HepG2 (cell line): ENCODE measurements around the gene TMEM141. TPM values are rescaled to one million over a fixed set of nuclear protein-coding genes. Genes with fewer than 3 reads are reported as not detected.
A peak's percentile ranks its signal among the peaks of the same experiment; 100 is the strongest.

Experiments
- EED ChIP-seq: sonication (generic); formaldehyde crosslinking; IDR thresholded peaks from 2 replicates; pipeline ENCODE4 v1.5.0; 2020; ENCODE audit warnings: mild to moderate bottlenecking, missing genetic modification reagents
- EZH2 ChIP-seq: conservative IDR thresholded peaks from 2 replicates; pipeline ENCODE4 v1.6.1; 2012; ENCODE audit warnings: mild to moderate bottlenecking, low read depth, low read length, moderate library complexity
- HIC2 ChIP-seq: sonication (generic); formaldehyde crosslinking; IDR thresholded peaks from 2 replicates; pipeline ENCODE4 v1.9.0; 2022; ENCODE audit warnings: low read depth, missing genetic modification reagents
- JARID2 ChIP-seq: sonication (generic); formaldehyde crosslinking; IDR thresholded peaks from 2 replicates; pipeline ENCODE4 v1.8.1; 2023; ENCODE audit warnings: missing genetic modification reagents, inconsistent platforms; ENCODE audit not compliant: insufficient replicate concordance
- MED1 ChIP-seq: sonication (generic); formaldehyde crosslinking; IDR thresholded peaks from 2 replicates; pipeline ENCODE4 v1.4.0; 2020; ENCODE audit warnings: missing genetic modification reagents
- MIER2 ChIP-seq: IDR thresholded peaks from 2 replicates; pipeline ENCODE4 v1.6.1; 2016; ENCODE audit warnings: missing biosample characterization, missing genetic modification reagents
- MZF1 ChIP-seq: sonication (generic); formaldehyde crosslinking; IDR thresholded peaks from 2 replicates; pipeline ENCODE4 v1.8.1; 2023; ENCODE audit warnings: mild to moderate bottlenecking, missing genetic modification reagents, borderline replicate concordance
- NCOA5 ChIP-seq: sonication (generic); formaldehyde crosslinking; IDR thresholded peaks from 2 replicates; pipeline ENCODE4 v1.4.0; 2020; ENCODE audit warnings: missing genetic modification reagents
- PREB ChIP-seq: sonication (generic); formaldehyde crosslinking; IDR thresholded peaks from 2 replicates; pipeline ENCODE4 v1.4.0; 2020; ENCODE audit warnings: missing genetic modification reagents
- SATB2 ChIP-seq: sonication (generic); formaldehyde crosslinking; IDR thresholded peaks from 2 replicates; pipeline ENCODE4 v1.5.0; 2020; ENCODE audit warnings: missing genetic modification reagents
- SMARCC2 ChIP-seq: fragments of 450-650 bp; IDR thresholded peaks from 2 replicates; pipeline ENCODE4 v1.6.1; 2017; ENCODE audit warnings: antibody characterized with exemption, mild to moderate bottlenecking
- SP1 ChIP-seq, 2 experiments: fragments of 450-650 bp in 1 of 2; sonication (generic) in 1 of 2; formaldehyde crosslinking in 1 of 2; IDR thresholded peaks; 2 replicates each; pipeline versions ENCODE4 v1.4.0 to v1.6.1; 2016 to 2020; ENCODE audit warnings: missing genetic modification reagents in 1 of 2
- TOE1 ChIP-seq: sonication (generic); formaldehyde crosslinking; IDR thresholded peaks from 2 replicates; pipeline ENCODE4 v1.4.0; 2020; ENCODE audit warnings: mild to moderate bottlenecking, missing genetic modification reagents
- WIZ ChIP-seq: sonication (generic); formaldehyde crosslinking; IDR thresholded peaks from 2 replicates; pipeline ENCODE4 v1.5.1; 2020; ENCODE audit warnings: mild to moderate bottlenecking, missing genetic modification reagents
- ZFY ChIP-seq: sonication (generic); formaldehyde crosslinking; IDR thresholded peaks from 2 replicates; pipeline ENCODE4 v1.4.0; 2020; ENCODE audit warnings: missing genetic modification reagents
- ZNF207 ChIP-seq: fragments of 450-650 bp; IDR thresholded peaks from 2 replicates; pipeline ENCODE4 v1.6.1; 2016; ENCODE audit warnings: antibody characterized with exemption, borderline replicate concordance
- ZNF263 ChIP-seq: sonication (generic); formaldehyde crosslinking; IDR thresholded peaks from 2 replicates; pipeline ENCODE4 v1.4.0; 2020; ENCODE audit warnings: missing genetic modification reagents
- ZNF264 ChIP-seq: sonication (generic); formaldehyde crosslinking; IDR thresholded peaks from 2 replicates; pipeline ENCODE4 v1.4.0; 2020; ENCODE audit warnings: missing genetic modification reagents
- ZNF367 ChIP-seq: sonication (generic); formaldehyde crosslinking; IDR thresholded peaks from 2 replicates; pipeline ENCODE4 v1.4.0; 2020; ENCODE audit warnings: missing genetic modification reagents, borderline replicate concordance
- ZNF430 ChIP-seq: sonication (generic); formaldehyde crosslinking; IDR thresholded peaks from 2 replicates; pipeline ENCODE4 v1.9.0; 2021; ENCODE audit warnings: mild to moderate bottlenecking, missing genetic modification reagents
- ZNF891 ChIP-seq: sonication (generic); formaldehyde crosslinking; IDR thresholded peaks from 2 replicates; pipeline ENCODE4 v1.5.0; 2020; ENCODE audit warnings: mild to moderate bottlenecking, missing genetic modification reagents
- polyA plus RNA-seq, 8 experiments: library from polyadenylated mRNA; depleted of rRNA in 3 of 8; stranded (reverse) in 7 of 8; unstranded in 1 of 8; fragments of >200 nt; fragmentation: Illumina TruSeq in 4 of 8; extraction: Trizol in 4 of 8; gene quantifications; 2 replicates each; pipeline versions ENCODE4 v1.2.1 to v1.2.3, GENCODE V29; 2011 to 2016; ENCODE audit warnings: low read depth in 4 of 8, missing spikeins in 1 of 8, mixed read lengths in 1 of 8; ENCODE audit not compliant: insufficient read depth in 1 of 8
- total RNA-seq, 5 experiments: library from RNA; depleted of rRNA; stranded (reverse); fragments of >200 nt; fragmentation: Illumina TruSeq; extraction: Trizol; gene quantifications; 2 replicates each; pipeline ENCODE4 v1.2.3, GENCODE V29; 2016; ENCODE audit warnings: low read depth in 1 of 5
- TF ChIP-seq, protein P1 (sequence below): sonication (generic); formaldehyde crosslinking; IDR thresholded peaks from 2 replicates; pipeline ENCODE4 v1.4.0; 2020; ENCODE audit warnings: missing genetic modification reagents, mild to moderate bottlenecking, borderline replicate concordance
- TF ChIP-seq, protein P2 (sequence below): IDR thresholded peaks from 2 replicates; pipeline ENCODE4 v1.6.1; 2016; ENCODE audit warnings: missing genetic modification reagents, missing compliant biosample characterization
- TF ChIP-seq, protein P3 (sequence below): sonication (generic); formaldehyde crosslinking; IDR thresholded peaks from 2 replicates; pipeline ENCODE4 v1.8.1; 2023; ENCODE audit warnings: mild to moderate bottlenecking, missing genetic modification reagents

Gene TMEM141
- total and polyA plus RNA-seq, 2 of the 13 experiments (the other 11 are each of a cell fraction or from before 2014, with no cell fraction given): 81.0 to 202 TPM

DNA sequence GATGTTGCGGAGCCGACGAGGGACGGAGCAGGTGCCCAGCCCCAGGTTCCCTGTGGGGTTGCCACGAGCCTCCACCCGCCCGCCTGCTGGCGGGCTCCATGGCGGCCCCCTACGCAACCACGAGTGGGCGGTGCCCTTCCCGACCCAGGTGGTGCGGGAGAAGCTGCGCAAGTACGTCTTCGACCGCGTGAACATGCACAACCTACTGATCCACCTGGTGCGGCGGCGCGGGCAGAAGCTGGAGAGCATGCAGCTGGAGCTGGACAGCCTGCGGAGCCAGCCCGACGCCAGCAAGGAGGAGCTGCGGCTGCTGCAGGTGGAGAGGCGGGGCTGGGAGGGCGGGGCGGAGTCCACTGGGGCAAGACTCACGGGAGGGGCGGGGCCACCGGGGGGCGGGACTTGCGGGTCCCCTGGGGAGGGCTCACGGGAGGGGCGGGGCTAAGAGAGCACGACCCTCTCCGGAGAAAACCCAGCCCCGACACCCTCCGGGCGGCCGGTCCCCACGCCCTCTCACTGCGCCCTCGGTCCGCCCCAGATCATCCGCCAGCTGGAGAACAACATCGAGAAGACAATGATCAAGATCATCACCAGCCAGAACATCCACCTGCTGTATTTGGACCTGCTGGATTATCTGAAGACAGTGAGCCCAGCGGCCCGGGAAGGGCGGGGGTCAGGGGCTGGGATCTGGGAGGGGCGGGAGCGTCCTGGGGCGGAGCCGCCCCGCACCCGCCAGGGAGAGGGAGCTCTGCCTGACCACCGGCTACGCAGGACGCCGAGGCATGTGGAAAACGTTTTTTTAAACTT lies 8.9 kb downstream of the TMEM141 start (continued):
- TF ChIP-seq ZNF207: no peak
- TF ChIP-seq PREB (CRISPR knock-in tag): peak; percentile 87
- no peak for TF ChIP-seq EED (CRISPR knock-in tag)
- no peak for TF ChIP-seq HIC2 (CRISPR knock-in tag)
- TF ChIP-seq JARID2: no peak
- TF ChIP-seq MIER2 (CRISPR knock-in tag): no peak
- no peak for TF ChIP-seq ZNF430 (CRISPR knock-in tag)
- TF ChIP-seq SATB2 (CRISPR knock-in tag): 0 out of 2 replicates have a peak, but pooled peaks have one; percentile 81
- no peak for TF ChIP-seq TOE1 (CRISPR knock-in tag)
- no peak; the same call in 1 of the 2 replicates for TF ChIP-seq ZNF891 (CRISPR knock-in tag)
- TF ChIP-seq ZNF264 (CRISPR knock-in tag): no peak; the same call in 1 of the 2 replicates
- TF ChIP-seq SP1 (IDR thresholded peaks at IDR 0.05): no peak
- peak; percentile 20; the same call in 1 of the 2 replicates for TF ChIP-seq SP1 (CRISPR knock-in tag; IDR thresholded peaks at IDR 0.05)
- TF ChIP-seq ZNF263: no peak; the same call in 1 of the 2 replicates
- peak; percentile 36 for TF ChIP-seq MED1 (CRISPR knock-in tag)
- no peak for TF ChIP-seq ZNF367
- no peak for TF ChIP-seq EZH2
- TF ChIP-seq ZFY (CRISPR knock-in tag): peak; percentile 18
- TF ChIP-seq WIZ (CRISPR knock-in tag): no peak; the same call in 1 of the 2 replicates
- TF ChIP-seq, protein P1, sequence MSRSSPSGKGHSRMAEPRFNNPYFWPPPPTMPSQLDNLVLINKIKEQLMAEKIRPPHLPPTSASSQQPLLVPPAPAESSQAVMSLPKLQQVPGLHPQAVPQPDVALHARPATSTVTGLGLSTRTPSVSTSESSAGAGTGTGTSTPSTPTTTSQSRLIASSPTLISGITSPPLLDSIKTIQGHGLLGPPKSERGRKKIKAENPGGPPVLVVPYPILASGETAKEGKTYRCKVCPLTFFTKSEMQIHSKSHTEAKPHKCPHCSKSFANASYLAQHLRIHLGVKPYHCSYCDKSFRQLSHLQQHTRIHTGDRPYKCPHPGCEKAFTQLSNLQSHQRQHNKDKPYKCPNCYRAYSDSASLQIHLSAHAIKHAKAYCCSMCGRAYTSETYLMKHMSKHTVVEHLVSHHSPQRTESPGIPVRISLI (CRISPR knock-in tag): no peak
- TF ChIP-seq MZF1 (CRISPR knock-in tag): no peak
- TF ChIP-seq, protein P2, sequence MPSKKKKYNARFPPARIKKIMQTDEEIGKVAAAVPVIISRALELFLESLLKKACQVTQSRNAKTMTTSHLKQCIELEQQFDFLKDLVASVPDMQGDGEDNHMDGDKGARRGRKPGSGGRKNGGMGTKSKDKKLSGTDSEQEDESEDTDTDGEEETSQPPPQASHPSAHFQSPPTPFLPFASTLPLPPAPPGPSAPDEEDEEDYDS: peak; percentile 91
- TF ChIP-seq, protein P3, sequence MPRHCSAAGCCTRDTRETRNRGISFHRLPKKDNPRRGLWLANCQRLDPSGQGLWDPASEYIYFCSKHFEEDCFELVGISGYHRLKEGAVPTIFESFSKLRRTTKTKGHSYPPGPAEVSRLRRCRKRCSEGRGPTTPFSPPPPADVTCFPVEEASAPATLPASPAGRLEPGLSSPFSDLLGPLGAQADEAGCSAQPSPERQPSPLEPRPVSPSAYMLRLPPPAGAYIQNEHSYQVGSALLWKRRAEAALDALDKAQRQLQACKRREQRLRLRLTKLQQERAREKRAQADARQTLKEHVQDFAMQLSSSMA: no peak
- no peak for TF ChIP-seq NCOA5 (CRISPR knock-in tag)
- no peak for TF ChIP-seq SMARCC2
